HEK293T (cell line): ENCODE results near the gene SLC25A21.

Source experiments
- CTCF ChIA-PET: fragments of 350-600 bp; formaldehyde crosslinking; extraction: SDS; loops from one replicate; lab custom pipeline; 2021; ENCODE audit warnings: antibody characterized with exemption, inconsistent platforms; lab: Yijun Ruan, JAX
- POLR2A ChIA-PET: fragments of 350-600 bp; formaldehyde crosslinking; extraction: SDS; loops from one replicate; lab custom pipeline; 2020; ENCODE audit warnings: antibody characterized with exemption, inconsistent platforms; lab: Yijun Ruan, JAX
- DNase-seq: peaks from one replicate; pipeline ENCODE4 v3.0.0; 2012; ENCODE audit warnings: mixed read lengths; ENCODE audit errors: extremely low spot score
- ARNT ChIP-seq: fragments of 450-650 bp; IDR thresholded peaks from 2 replicates; pipeline ENCODE4 v1.6.1; 2017; ENCODE audit warnings: mild to moderate bottlenecking
- BHLHE40 ChIP-seq: fragments of 450-650 bp; IDR thresholded peaks from 2 replicates; pipeline ENCODE4 v1.6.1; 2016; ENCODE audit warnings: mild to moderate bottlenecking, moderate library complexity, borderline replicate concordance
- CTBP1 ChIP-seq: fragments of 450-650 bp; IDR thresholded peaks from 2 replicates; pipeline ENCODE4 v1.6.1; 2016; ENCODE audit warnings: borderline replicate concordance
- ELF4 ChIP-seq: fragments of 450-650 bp; IDR thresholded peaks from 2 replicates; pipeline ENCODE4 v1.6.1; 2017; ENCODE audit warnings: antibody characterized with exemption
- FOXA1 ChIP-seq: fragments of 450-650 bp; IDR thresholded peaks from 2 replicates; pipeline ENCODE4 v1.6.1; 2016; ENCODE audit warnings: mild to moderate bottlenecking
- FOXK2 ChIP-seq: fragments of 450-650 bp; IDR thresholded peaks from 2 replicates; pipeline ENCODE4 v1.6.1; 2016; ENCODE audit warnings: mild to moderate bottlenecking
- FOXM1 ChIP-seq: fragments of 450-650 bp; IDR thresholded peaks from 2 replicates; pipeline ENCODE4 v1.6.1; 2017; ENCODE audit warnings: mild to moderate bottlenecking, borderline replicate concordance
- HDGF ChIP-seq: fragments of 450-650 bp; IDR thresholded peaks from 2 replicates; pipeline ENCODE4 v1.6.1; 2017; ENCODE audit warnings: antibody characterized with exemption, borderline replicate concordance
- L3MBTL2 ChIP-seq: fragments of 450-650 bp; conservative IDR thresholded peaks from 2 replicates; pipeline ENCODE4 v1.6.1; 2016; ENCODE audit warnings: mild to moderate bottlenecking
- LEF1 ChIP-seq: fragments of 450-650 bp; IDR thresholded peaks from 2 replicates; pipeline ENCODE4 v1.6.1; 2017; ENCODE audit warnings: mild to moderate bottlenecking, borderline replicate concordance
- NFRKB ChIP-seq: fragments of 450-650 bp; IDR thresholded peaks from 2 replicates; pipeline ENCODE4 v1.6.1; 2016; ENCODE audit warnings: mild to moderate bottlenecking, moderate library complexity
- SP1 ChIP-seq: fragments of 450-650 bp; IDR thresholded peaks from 2 replicates; pipeline ENCODE4 v1.6.1; 2017
- SUZ12 ChIP-seq: fragments of 450-650 bp; IDR thresholded peaks from 2 replicates; pipeline ENCODE4 v1.6.1; 2016; ENCODE audit warnings: mild to moderate bottlenecking
- TARDBP ChIP-seq: fragments of 450-650 bp; IDR thresholded peaks from 2 replicates; pipeline ENCODE4 v1.6.1; 2016
- ZNF384 ChIP-seq: fragments of 450-650 bp; IDR thresholded peaks from 2 replicates; pipeline ENCODE4 v1.6.1; 2016
- TF ChIP-seq, protein P1 (sequence below): fragments of 450-650 bp; IDR thresholded peaks from 2 replicates; pipeline ENCODE4 v1.6.1; 2016

The SLC25A21 gene

DNA sequence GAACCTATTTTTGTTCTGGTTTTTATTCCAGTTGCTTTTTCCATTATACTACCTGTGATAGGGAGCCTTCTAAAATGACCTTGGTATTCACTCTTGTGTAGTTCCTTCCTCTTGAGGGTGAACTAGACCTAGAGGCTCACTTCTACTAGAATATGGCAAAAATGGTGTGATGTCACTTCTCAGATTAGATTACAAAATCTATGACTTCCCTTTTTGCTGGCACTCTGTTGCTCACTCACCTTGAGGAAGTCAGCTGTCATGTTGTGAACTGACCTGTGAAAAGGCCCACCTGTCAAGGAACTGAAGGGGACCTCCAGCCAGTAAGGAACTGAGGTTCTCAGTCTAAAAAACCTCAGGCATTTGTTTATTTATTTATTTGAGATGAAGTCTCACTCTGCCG is 31.0 kb upstream of the SLC25A21 start:
- no peak for DNase-seq
- TF ChIP-seq ZNF384, result no peak
- no peak for TF ChIP-seq LEF1
- no peak for TF ChIP-seq FOXK2
- no peak for TF ChIP-seq ARNT
- TF ChIP-seq L3MBTL2, result no peak
- TF ChIP-seq CTBP1, result no peak
- TF ChIP-seq ELF4, result no peak
- no peak for TF ChIP-seq NFRKB
- TF ChIP-seq, protein P1, sequence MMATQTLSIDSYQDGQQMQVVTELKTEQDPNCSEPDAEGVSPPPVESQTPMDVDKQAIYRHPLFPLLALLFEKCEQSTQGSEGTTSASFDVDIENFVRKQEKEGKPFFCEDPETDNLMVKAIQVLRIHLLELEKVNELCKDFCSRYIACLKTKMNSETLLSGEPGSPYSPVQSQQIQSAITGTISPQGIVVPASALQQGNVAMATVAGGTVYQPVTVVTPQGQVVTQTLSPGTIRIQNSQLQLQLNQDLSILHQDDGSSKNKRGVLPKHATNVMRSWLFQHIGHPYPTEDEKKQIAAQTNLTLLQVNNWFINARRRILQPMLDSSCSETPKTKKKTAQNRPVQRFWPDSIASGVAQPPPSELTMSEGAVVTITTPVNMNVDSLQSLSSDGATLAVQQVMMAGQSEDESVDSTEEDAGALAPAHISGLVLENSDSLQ, result no peak
- no peak for TF ChIP-seq SUZ12
- no peak for TF ChIP-seq BHLHE40
- POLR2A ChIA-PET, result no interaction called here
- CTCF ChIA-PET, result interaction anchor here (1.0 kb wide), 1 partner anchor 27 kb away, joined by 4 read pairs; no protein-coding TSS in a partner anchor

DNA sequence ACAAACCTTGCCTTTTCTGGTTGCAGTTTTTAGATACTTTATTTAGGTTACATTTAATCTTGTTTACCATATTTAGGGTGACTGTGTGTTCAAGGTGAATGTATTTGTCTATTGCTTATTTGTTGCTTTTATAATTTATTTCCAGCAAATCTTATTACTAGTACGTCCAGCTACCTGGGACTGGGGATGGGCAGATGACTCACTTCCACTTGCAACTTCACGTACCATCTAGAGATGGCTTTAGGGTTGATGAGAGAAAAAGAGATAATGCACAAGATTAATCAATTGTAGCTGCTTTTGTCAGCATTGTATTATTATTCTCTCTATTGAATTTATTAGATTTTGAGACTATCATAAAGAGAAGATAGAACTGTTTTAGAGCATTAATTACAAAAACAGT is 30.4 kb upstream of the SLC25A21 start:
- no peak for TF ChIP-seq FOXM1
- no peak for TF ChIP-seq SUZ12
- no peak for TF ChIP-seq L3MBTL2
- TF ChIP-seq LEF1, result no peak
- no peak for TF ChIP-seq FOXK2
- TF ChIP-seq, protein P1, result no peak
- TF ChIP-seq NFRKB, result no peak
- TF ChIP-seq TARDBP, result no peak
- no peak for TF ChIP-seq CTBP1
- DNase-seq, result no peak
- ChIA-PET CTCF (interaction anchor here (1.0 kb wide), 1 partner anchor 28 kb away, joined by 4 read pairs; no protein-coding TSS in a partner anchor), POLR2A (interaction anchor here (1.6 kb wide), 1 partner anchor 31 kb away, joined by 8 read pairs; the partner anchor contains the start of gene SLC25A21)

DNA sequence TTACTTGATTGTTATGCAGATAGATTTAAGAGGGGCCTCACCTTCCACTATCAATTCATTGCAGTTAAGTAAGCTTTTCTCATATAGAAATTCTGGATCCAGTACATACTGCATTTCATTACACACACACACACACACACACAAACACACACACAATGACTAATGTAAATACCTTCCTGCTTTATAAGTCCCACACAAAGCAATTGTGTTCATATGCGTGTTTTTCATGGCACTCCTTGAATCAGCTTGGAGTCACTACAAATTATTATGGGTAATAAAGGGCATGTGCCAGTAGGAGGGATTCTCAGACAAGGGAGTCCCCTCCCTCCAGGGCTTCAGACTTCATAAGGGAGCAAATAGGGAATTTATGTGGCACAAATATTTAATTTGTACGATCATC is 29.9 kb upstream of the SLC25A21 start:
- DNase-seq, result no peak
- TF ChIP-seq HDGF (no peak), BHLHE40 (no peak)
- TF ChIP-seq, protein P1, result no peak
- CTCF ChIA-PET, result interaction anchor here (0.6 to 1.4 kb wide), 4 partner anchors 28 to 249 kb away, joined by 3 to 7 read pairs (median 4); no protein-coding TSS in a partner anchor
- POLR2A ChIA-PET, result interaction anchor here (1.6 kb wide), 1 partner anchor 30 kb away, joined by 8 read pairs; the partner anchor contains the start of gene SLC25A21

DNA sequence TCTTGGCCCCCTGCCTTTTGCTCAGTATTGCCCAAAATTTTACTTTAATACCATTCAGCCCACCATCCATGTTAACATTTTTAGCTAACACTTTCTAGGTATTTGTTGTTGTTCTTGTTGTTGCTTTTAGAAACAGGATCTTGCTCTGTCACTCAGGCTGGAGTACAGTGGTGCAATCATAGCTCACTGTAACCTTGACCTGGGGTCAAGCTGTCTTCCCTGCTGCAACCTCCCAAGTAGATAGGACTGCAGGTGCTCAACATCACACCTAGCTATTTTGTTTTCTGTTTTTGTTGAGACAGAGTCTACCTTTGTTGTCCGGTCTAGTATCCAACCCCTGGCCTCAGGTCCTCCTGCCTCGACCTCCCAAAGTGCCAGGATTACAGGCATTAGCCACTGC is 29.3 kb upstream of the SLC25A21 start:
- no peak for DNase-seq
- CTCF ChIA-PET, result interaction anchor here (0.6 to 1.4 kb wide), 4 partner anchors 29 to 676 kb away, joined by 3 to 7 read pairs (median 3); no protein-coding TSS in a partner anchor
- POLR2A ChIA-PET, result interaction anchor here (1.6 kb wide), 1 partner anchor 30 kb away, joined by 8 read pairs; the partner anchor contains the start of gene SLC25A21
- TF ChIP-seq BHLHE40 (no peak), ELF4 (no peak), LEF1 (no peak), SP1 (no peak), FOXM1 (no peak), HDGF (no peak), NFRKB (no peak), TARDBP (no peak), ARNT (no peak), FOXK2 (no peak), ZNF384 (no peak), CTBP1 (no peak), L3MBTL2 (no peak), FOXA1 (no peak), SUZ12 (no peak)
- TF ChIP-seq, protein P1, result no peak

DNA sequence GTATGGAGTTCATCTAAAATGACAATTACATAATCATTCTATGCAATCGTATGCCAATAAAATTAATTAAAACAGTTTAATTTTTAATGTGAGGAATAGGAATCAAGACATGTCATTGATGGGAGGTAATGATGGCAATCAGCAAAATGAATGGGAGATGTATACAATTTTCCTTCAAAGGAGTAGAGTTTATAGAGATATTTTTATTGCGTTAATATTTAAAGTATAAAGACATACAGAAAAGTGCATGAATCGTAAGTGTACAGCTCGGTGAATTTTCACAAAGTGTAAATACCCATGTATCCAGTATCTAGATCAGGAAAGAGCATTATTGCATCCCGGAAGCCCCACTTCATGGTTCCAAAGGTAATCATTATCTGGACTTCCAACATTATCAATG is 26.5 kb upstream of the SLC25A21 start:
- no peak for TF ChIP-seq BHLHE40
- TF ChIP-seq FOXA1, result no peak
- no peak for TF ChIP-seq LEF1
- TF ChIP-seq ZNF384, result no peak
- TF ChIP-seq NFRKB, result no peak
- no peak for TF ChIP-seq ARNT
- TF ChIP-seq SUZ12, result no peak
- no peak for TF ChIP-seq L3MBTL2
- no peak for TF ChIP-seq FOXM1
- TF ChIP-seq, protein P1, result no peak
- no peak for TF ChIP-seq HDGF
- no peak for TF ChIP-seq FOXK2
- no peak for TF ChIP-seq ELF4
- TF ChIP-seq CTBP1, result no peak
- TF ChIP-seq TARDBP, result no peak
- TF ChIP-seq SP1, result no peak
- ChIA-PET CTCF (interaction anchor here (0.7 to 1.8 kb wide), 2 partner anchors 29 to 34 kb away, joined by 3 to 6 read pairs; no protein-coding TSS in a partner anchor), POLR2A (interaction anchor here (1.9 to 2.2 kb wide), 2 partner anchors 25 to 30 kb away, joined by 6 to 8 read pairs; no protein-coding TSS in a partner anchor)
- no peak for DNase-seq
